Hepatocyte (in vitro differentiated cells): ENCODE results near the gene TBC1D5. TPM values are rescaled to one million over a fixed set of nuclear protein-coding genes. Genes with fewer than 3 reads are reported as not detected.

ENCODE experiments used
- DNase-seq: peaks from one replicate; pipeline ENCODE4 v3.0.0-alpha.2; 2016; ENCODE audit warnings: low spot score
- H2AFZ ChIP-seq: fragments of 200-600 bp; sonication (generic); 2 replicates; pipeline ENCODE4 v1.6.0; 2016; ENCODE audit warnings: antibody characterized with exemption, mild to moderate bottlenecking
- H3K27ac ChIP-seq: fragments of 200-600 bp; sonication (generic); 2 replicates; pipeline ENCODE4 v1.5.1; 2016; ENCODE audit warnings: mild to moderate bottlenecking
- H3K27me3 ChIP-seq: fragments of 200-600 bp; sonication (generic); 2 replicates; pipeline ENCODE4 v1.6.1; 2016
- H3K36me3 ChIP-seq: fragments of 200-600 bp; sonication (generic); replicated peaks from 2 replicates; pipeline ENCODE4 v1.5.1; 2016; ENCODE audit warnings: low read depth; ENCODE audit not compliant: insufficient read depth
- H3K4me1 ChIP-seq: fragments of 200-600 bp; sonication (generic); 2 replicates; pipeline ENCODE4 v1.5.1; 2016; ENCODE audit warnings: mild to moderate bottlenecking, moderate library complexity; ENCODE audit not compliant: insufficient read depth
- H3K4me2 ChIP-seq: fragments of 200-600 bp; sonication (generic); 2 replicates; pipeline ENCODE4 v1.6.0; 2016
- H3K4me3 ChIP-seq: fragments of 200-600 bp; sonication (generic); 2 replicates; pipeline ENCODE4 v1.5.1; 2016; ENCODE audit warnings: mild to moderate bottlenecking
- H3K79me2 ChIP-seq: fragments of 200-600 bp; sonication (generic); 2 replicates; pipeline ENCODE4 v1.6.0; 2017; ENCODE audit warnings: mild to moderate bottlenecking
- H3K9me2 ChIP-seq: fragments of 200-600 bp; sonication (generic); replicated peaks from 2 replicates; pipeline ENCODE4 v1.6.0; 2017; ENCODE audit warnings: mild to moderate bottlenecking; ENCODE audit not compliant: insufficient read depth
- H3K9me3 ChIP-seq: fragments of 200-600 bp; sonication (generic); 2 replicates; pipeline ENCODE4 v1.5.1; 2016; ENCODE audit warnings: low read depth, mild to moderate bottlenecking
- H4K20me1 ChIP-seq: fragments of 200-600 bp; sonication (generic); 2 replicates; pipeline ENCODE4 v1.6.0; 2016; ENCODE audit warnings: mild to moderate bottlenecking; ENCODE audit not compliant: insufficient read depth, poor library complexity, severe bottlenecking
- EZH2 ChIP-seq: fragments of 200-600 bp; sonication (generic); IDR thresholded peaks from 2 replicates; pipeline ENCODE4 v1.6.1; 2016; ENCODE audit warnings: antibody characterized with exemption, mild to moderate bottlenecking, borderline replicate concordance
- EZH2phosphoT487 ChIP-seq: fragments of 200-600 bp; sonication (generic); IDR thresholded peaks from one replicate; pipeline ENCODE4 v1.6.1; 2018; ENCODE audit warnings: antibody characterized with exemption, mild to moderate bottlenecking, low read depth, moderate library complexity; ENCODE audit not compliant: unreplicated experiment, severe bottlenecking
- WGBS: methylation state at CpG from one replicate; pipeline ENCODE4 v1.1.6; 2016; ENCODE audit warnings: low lambda C conversion rate; ENCODE audit errors: missing lambda C conversion rate; 5-methylcytosine and 5-hydroxymethylcytosine counted together
- polyA plus RNA-seq: library from polyadenylated mRNA; unstranded; fragments of >200 nt; fragmentation: Nextera tagmentation; extraction: Ambion mirVana; gene quantifications from 2 replicates; pipeline ENCODE4 v1.2.1, GENCODE V29; 2016
- total RNA-seq: library from RNA; depleted of rRNA; stranded (reverse); fragments of >200 nt; gene quantifications from 2 replicates; pipeline ENCODE4 v1.2.3, GENCODE V29; 2014
- TF ChIP-seq, protein P1 (sequence below): fragments of 200-600 bp; sonication (generic); IDR thresholded peaks from 2 replicates; pipeline ENCODE4 v1.5.1; 2016; ENCODE audit warnings: antibody characterized with exemption, mild to moderate bottlenecking; ENCODE audit not compliant: poor library complexity

The TBC1D5 gene
- total and polyA plus RNA-seq, 2 experiments from 2014 or later = 17.0 to 64.2 TPM

DNA sequence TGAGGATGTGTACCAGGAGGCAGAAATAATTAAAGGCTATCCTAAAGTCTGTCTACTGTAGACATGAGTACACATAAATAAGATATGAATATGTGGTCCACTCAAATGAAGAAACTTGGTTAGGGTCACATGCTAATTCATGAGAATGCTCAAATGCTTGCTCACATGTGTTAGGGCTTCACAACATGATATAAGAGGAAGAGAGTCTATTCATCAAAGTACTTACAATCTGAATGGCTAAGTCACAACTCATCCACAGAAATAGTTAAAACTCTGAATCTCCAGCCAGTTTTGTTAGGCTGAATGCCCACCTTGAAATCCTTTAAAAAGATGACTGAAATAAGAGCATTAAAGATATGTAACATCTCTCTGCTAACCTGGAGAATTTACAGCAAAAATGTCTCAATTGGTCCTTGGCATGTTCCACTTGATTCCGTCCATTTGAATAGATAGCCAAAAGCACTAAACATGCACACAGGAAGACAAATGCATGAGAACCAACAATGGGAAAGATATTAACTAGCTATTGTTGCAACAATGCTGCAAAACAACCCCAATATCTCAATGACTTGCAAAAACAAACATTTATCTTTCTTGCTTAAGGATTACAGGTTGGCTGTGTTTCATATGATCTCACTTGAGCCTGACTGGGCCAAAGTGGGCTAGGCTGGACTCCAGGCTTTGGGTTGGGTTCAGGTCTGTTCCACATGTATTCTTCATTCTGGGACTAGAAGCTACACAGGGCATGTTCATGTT, 10.6 kb upstream of the TBC1D5 start:
- Histone ChIP-seq H3K9me2 (no peaks in the 10 kb centered on the region), H3K27me3 (no peaks in the 10 kb centered on the region), H3K36me3 (no peaks in the 10 kb centered on the region), H3K9me3 (no peaks in the 10 kb centered on the region), H3K4me3 (no peak overlapping the region), H3K27ac (no peak overlapping the region), H3K4me2 (no peak overlapping the region), H4K20me1 (no peaks in the 10 kb centered on the region), H3K4me1 (no peaks in the 10 kb centered on the region), H3K79me2 (no peaks in the 10 kb centered on the region), H2AFZ (no peak overlapping the region)
- TF ChIP-seq EZH2phosphoT487 (no peak), EZH2 (no peak)
- TF ChIP-seq, protein P1, sequence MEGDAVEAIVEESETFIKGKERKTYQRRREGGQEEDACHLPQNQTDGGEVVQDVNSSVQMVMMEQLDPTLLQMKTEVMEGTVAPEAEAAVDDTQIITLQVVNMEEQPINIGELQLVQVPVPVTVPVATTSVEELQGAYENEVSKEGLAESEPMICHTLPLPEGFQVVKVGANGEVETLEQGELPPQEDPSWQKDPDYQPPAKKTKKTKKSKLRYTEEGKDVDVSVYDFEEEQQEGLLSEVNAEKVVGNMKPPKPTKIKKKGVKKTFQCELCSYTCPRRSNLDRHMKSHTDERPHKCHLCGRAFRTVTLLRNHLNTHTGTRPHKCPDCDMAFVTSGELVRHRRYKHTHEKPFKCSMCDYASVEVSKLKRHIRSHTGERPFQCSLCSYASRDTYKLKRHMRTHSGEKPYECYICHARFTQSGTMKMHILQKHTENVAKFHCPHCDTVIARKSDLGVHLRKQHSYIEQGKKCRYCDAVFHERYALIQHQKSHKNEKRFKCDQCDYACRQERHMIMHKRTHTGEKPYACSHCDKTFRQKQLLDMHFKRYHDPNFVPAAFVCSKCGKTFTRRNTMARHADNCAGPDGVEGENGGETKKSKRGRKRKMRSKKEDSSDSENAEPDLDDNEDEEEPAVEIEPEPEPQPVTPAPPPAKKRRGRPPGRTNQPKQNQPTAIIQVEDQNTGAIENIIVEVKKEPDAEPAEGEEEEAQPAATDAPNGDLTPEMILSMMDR = no peak
- no peak for DNase-seq
- 93% methylated on average over 1 of the region's 1 CpG for WGBS

DNA sequence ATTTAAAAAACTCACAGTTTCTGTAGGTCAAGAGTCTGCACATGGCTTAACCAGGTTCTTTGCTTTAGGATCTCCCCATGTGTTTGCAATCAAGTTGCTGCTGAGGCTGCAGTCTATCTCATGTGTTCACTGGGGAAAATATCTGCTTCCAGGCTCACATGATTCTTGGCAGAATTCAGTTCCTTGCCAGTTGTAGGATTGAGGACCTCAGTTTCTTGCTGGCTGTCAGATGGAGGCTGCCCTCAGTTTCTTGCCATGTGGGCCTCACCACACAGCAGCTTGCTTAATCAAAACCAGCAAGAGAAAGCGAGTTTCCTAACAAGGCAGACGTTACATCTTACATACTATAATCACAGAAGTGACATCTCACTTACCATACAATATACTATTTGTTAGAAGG, 10.0 kb upstream of the TBC1D5 start:
- H3K27me3 ChIP-seq = no peaks in the 10 kb centered on the region
- TF ChIP-seq, protein P1 = no peak
- no peak for TF ChIP-seq EZH2phosphoT487
- TF ChIP-seq EZH2 = no peak
- no peak overlapping the region for H2AFZ ChIP-seq
- H3K4me3 ChIP-seq = no peak overlapping the region
- DNase-seq = no peak
- no peaks in the 10 kb centered on the region for H3K4me1 ChIP-seq
- no peaks in the 10 kb centered on the region for H3K79me2 ChIP-seq
- H3K9me3 ChIP-seq = no peaks in the 10 kb centered on the region
- no peaks in the 10 kb centered on the region for H4K20me1 ChIP-seq
- 63% methylated on average over 2 of the region's 2 CpGs for WGBS
- no peaks in the 10 kb centered on the region for H3K36me3 ChIP-seq
- H3K4me2 ChIP-seq = no peak overlapping the region
- H3K9me2 ChIP-seq = no peaks in the 10 kb centered on the region
- H3K27ac ChIP-seq = no peak overlapping the region

DNA sequence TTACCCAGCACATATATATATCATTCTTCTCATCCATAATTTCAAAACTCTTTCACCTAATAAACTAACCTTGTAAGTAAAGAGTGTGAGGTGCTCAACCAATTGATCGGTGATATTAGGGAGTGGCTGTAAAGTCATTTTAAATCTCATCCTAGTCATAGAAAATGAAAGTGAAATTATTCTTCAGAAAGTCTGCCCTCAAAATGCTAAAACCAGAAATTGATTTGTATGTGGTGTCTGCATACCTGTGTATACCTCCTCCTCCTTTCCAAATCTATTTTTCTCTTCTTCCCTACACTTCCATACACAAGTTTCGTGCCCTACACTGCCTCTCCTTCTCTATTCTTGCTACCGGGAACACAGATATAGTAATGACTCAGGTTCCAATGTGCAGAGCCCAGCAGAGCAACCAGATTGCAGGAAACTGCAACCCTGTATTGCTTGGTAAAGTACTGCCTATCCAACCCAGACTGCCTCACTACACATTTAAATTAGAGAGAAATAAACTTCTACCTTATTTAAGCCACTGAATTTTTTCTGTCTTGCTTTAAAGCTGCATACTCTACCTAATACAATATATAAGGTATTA, 7.4 kb upstream of the TBC1D5 start:
- Histone ChIP-seq H3K9me2 (no peaks in the 10 kb centered on the region), H3K4me2 (no peak overlapping the region), H3K27me3 (no peaks in the 10 kb centered on the region), H3K27ac (no peak overlapping the region), H3K36me3 (no peaks in the 10 kb centered on the region), H3K79me2 (no peaks in the 10 kb centered on the region), H3K4me1 (no peaks in the 10 kb centered on the region), H2AFZ (no peak overlapping the region), H3K9me3 (no peaks in the 10 kb centered on the region), H4K20me1 (no peaks in the 10 kb centered on the region), H3K4me3 (no peak overlapping the region)
- TF ChIP-seq EZH2phosphoT487 = no peak
- TF ChIP-seq, protein P1 = no peak
- TF ChIP-seq EZH2 = no peak
- peak; percentile 14 for DNase-seq
- 95% methylated on average over 3 of the region's 3 CpGs for WGBS
